ENCODE results near the gene CLIC4.
"Not testable (repeated sequence)": the region's sequence is repeated elsewhere in the genome, so short reads cannot be mapped to it uniquely, and the experiment has no call there.

Gene CLIC4

DNA sequence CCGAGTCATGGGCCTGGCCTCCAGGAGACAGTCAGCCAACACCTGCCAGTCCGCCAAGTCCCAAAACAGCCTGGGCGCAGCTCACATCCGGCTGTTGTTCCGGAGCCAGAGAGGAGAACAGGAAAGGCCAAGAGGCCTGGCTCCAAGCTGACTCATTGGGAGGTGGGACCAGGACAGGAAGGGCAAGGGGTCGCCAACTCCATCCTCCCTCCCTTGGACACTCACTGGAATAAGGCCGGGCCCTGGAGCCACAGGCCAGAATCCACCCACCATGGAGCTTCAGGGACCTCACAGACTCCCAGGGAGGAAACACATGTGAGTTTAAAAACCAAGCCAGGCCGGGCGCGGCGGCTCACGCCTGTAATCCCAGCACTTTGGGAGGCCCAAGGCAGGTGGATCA, 25.1 kb upstream of the CLIC4 start:
- DNase-seq = no peak

DNA sequence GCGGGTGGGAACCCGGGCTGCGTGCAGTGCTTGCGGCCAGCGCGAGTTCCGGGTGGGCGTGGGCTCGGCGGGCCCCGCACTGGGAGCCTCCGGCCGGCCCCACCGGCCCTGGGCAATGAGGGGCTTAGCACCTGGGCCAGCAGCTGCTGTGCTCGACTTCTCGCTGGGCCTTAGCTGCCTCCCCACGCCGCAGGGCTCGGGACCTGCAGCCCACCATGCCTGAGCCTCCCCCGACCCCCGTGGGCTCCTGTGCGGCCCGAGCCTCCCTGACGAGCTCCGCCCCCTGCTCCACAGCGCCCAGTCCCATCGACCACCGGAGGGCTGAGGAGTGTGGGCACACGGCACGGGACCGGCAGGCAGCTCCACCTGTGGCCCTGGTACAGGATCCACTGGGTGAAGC, 23.7 kb upstream of the CLIC4 start:
- no peak for DNase-seq

DNA sequence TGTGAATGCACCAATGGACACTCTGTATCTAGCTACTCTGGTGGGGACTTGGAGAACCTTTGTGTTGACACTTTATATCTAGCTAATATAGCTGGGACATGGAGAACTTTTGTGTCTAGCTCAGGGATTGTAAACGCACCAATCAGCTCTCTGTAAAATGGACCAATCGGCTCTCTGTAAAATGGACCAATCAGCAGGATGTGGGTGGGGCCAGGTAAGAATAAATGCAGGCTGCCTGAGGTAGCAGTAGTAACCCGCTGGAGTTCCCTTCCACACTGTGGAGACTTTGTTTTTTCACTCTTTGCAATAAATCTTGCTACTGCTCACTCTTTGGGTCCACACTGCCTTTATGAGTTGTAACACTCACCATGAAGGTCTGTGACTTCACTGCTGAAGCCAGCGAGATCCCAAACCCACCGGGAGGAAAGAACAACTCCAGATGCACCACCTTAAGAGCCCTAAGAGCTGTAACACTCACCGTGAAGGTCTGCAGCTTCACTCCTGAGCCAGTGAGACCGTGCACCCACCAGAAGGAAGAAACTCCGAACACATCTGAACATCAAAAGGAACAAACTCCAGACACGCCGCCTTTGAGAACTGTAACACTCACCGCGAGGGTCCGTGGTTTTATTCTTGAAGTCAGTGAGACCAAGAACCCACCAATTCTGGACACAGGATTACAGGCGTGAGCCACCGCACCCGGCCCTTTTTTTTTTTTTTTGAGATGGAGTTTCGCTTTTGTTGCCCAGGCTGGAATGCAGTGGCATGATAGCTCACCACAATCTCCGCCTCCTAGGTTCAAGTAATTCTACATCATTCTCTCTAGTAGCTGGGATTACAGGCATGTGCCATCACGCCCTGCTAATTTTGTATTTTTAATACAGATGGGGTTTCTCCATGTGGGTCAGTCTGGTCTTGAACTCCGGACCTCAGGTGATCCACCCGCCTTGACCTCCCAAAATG, 22.9 kb upstream of the CLIC4 start:
- not testable (repeated sequence) for DNase-seq

DNA sequence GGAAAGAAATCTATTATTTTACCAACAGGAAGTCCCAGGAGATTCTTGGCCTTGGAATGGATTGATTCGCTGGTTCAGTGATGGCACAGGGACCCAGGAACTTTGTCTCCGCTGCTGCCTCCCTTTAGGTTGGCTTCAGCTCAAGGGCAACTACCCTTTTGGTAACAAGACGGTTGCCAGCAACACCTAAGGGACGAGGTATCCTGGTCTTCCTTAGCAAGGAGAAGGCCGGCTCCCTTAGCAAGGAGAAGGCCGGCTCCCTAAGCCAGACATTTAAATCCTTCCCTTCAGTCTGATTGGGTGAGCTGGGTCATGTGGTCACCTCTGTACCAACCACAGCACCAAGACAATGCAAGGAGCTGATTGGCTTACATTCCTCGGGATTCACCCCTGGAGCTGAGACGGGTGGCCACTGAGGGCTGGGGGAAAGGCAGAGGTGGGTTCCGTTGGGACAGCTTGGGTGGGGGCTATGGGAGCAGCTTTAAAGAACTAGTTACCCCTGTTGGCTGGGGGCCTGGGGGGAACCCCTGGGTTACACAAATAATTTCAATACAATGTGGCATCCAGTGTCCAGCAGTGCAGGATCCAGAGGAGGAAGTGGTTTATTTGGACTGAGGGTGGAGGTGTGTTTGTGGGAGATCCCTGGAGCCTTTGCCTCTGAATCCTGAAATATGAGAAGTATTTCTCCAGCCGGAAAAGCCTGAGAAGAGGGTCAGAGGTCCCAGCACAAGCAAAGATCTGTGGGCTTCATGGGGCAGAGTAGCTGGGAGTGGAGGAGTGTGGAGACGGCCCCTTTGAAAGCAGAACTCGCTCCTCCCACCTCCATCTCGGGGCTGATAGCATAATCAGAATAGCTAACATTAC, 20.7 kb upstream of the CLIC4 start:
- peak; percentile 92 for DNase-seq

DNA sequence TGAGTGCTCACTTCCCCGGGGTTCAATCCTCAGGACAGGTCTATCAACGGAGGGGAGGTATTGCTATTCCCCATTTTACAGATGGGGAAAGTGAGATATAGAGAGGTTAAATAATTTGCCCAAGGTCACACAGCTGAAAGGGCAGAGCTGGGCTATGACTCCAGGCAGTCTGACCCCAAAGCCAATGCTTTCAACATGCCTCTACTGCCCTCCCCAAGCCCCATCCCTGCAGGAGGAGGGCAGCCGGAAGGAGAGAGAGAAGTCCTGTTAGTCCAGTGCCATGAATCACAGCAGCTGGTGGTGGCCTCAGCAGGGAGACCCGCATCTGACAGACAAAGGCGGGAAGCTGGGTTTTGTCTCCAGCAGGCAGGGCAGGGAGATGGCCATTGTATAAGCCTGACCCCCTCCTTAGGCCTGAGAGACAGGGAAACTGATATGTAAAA, 20.0 kb upstream of the CLIC4 start:
- DNase-seq = peak; percentile 66

DNA sequence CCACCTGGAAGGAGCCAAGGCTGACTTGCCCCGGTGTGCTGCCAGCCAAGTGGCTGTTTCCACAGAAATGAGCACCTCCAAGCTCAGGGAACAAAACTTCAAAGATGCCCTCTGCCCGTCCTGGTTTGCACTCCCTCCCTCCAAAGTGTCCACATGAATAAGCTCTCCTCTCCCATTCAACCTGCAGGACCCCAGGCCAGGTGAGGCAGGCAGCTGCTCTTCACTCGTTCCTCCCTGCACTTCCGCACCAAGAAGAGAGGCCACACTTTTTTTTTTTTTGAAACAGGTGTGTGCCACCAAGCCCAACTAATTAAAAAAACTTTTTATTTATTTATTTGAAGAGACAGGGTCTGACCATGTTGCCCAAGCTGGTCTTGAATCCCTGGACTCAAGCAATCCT, 18.5 kb upstream of the CLIC4 start:
- DNase-seq = no peak

DNA sequence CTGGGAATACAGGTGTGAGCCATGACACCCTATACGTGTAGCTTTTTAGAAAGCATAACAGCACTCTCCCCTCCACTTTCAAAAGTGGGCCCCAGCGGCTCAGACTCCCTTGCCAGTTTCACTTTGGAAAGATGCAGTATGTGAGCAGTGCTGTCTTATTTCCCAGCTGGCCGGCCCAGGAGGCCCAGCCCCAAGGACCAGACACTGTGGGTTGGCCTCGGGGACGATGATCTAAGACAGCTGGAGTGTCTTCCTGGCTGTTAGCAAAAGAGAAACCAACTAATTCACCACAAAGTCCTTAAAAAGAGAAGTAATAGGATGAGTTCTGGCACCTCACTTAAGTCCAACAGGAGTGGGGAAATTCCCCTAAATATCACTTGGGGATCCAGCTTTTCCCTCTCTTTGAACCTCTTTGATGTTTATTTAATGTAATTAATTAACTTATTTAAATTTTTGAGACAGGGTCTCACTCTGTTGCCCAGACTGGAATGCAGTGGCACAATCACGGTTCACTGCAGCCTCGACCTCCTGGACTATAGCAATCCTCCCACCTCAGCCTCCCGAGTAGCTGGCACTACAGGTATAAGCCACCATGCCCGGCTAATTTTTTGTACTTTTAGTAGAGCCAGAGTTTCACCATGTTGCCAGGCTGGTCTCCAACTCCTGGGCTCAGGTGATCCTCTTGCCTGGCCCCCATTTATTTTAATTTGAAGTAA, 17.6 kb upstream of the CLIC4 start:
- DNase-seq = no peak

DNA sequence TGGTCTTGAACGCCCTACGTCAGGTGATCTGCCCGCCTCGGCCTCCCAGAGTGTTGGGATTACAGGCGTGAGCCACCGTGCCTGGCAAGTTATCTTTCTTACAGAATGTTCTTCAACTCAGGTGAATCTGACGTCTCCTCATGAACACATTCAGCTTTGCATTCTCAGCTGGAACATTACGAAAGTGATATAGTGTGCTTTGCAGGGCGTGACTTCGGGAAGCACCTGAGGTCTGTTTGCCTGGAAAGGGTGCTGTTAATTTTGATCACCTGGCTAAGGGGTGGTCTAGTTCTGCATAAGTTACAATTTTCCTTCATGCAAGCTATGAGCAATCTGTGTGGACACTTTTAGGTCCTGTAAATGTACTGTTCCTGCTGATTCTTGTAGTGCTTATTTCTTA, 16.3 kb upstream of the CLIC4 start:
- DNase-seq = no peak

DNA sequence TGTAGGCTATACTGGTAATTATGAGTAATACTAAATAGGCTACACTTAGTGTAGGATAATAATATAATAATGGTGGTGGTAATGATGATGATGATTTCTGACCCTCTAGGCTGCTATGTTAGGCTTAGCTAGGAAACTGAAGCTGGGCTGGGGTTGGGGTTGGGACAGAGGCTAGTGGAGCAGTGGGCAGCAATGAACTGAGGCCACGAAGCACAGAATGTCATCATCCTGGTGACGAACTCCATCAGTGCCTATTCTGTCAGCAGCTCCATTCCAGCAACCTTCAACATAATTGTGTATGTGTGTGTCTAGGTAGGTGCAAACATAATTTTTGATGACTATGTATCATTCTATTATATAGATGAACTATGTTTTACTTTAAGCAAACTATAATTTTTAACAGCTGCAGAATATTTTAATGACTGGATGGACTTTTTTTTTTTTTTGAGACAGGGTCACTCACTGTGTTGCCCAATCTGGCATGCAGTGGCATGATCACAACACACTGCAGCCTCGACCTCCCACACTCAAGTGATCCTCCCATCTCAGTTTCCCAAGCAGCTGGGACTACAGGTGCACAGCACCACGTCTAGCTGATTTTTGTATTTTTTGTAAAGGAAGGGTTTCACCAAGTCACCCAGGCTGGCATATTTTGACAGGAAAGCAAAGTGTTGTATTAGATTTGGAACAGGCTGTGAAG, 12.9 kb upstream of the CLIC4 start:
- DNase-seq = no peak

DNA sequence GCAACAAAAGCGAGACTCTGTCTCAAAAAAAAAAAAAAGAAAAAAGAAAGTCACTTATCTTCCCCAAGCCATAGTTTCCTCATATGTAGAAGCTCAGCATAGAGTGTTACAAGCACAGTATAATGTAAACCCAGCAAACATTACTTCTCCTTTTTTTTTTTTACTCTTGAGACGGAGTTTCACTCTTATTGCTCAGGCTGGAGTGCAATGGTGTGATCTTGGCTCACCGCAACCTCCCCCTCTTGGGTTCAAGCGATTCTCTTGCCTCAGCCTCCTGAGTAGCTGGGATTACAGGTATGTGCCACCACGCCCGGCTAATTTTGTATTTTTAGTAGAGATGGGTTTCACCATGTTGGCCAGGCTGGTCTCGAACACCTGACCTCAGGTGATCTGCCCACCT, 11.9 kb upstream of the CLIC4 start:
- DNase-seq = not testable (repeated sequence)

DNA sequence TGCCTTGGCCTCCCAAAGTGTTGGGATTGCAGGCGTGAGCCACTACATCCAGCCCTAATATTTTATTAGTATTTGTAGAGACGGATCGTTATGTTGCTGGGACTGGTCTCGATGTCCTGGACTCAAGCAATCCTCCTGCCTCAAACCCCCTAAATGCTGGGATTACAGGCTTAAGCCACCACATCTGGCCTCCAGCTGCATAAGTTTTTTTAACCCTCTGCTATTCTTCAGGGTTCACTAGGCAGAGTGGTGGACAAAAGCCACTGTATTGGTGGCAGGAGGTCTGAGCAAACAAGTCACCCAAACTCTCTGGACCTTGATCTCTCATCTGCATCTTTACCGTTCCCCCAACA, 10.1 kb upstream of the CLIC4 start:
- no peak for DNase-seq

DNA sequence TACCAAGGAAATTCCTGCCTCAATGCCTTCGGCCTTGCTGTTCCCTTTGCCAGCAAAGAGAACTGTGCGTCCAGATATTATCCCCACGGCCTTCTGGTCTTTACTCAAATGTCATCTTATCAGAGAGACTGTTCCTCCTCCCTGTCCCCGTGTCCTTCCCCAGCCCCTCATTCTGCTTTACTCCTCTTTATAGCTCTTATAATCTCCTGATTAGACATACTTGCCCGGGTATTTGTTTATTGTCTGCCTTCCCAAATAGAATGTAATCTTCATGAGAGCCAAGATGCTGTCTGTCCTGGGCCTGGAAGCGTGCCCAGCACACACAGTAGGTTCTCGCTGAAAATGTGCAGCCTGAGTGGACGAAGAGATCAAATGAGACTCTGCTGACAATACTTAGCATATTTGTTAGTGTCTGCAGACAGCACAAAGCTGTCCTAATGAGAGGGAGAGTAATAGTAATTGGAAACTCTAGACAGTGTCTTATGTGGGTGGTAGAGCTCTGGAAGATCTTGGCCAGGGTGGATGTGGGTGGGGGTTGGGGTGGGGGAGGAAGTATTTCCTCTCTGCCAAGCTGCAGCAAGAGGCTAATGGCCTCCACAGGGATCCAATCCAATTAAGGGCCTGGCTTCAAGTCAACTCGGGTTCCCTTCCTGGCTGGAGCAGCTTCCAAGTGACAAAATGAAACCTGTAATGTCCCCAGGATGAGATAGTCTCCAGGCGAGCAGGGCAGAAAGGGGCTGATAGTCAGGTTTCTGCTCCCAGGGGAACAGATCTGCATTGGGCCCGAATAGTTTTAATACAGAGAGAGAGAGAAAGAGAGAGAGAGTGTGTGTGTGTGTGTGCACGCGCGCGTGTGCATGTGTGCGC, 9.5 kb upstream of the CLIC4 start:
- DNase-seq = peak; percentile 49

DNA sequence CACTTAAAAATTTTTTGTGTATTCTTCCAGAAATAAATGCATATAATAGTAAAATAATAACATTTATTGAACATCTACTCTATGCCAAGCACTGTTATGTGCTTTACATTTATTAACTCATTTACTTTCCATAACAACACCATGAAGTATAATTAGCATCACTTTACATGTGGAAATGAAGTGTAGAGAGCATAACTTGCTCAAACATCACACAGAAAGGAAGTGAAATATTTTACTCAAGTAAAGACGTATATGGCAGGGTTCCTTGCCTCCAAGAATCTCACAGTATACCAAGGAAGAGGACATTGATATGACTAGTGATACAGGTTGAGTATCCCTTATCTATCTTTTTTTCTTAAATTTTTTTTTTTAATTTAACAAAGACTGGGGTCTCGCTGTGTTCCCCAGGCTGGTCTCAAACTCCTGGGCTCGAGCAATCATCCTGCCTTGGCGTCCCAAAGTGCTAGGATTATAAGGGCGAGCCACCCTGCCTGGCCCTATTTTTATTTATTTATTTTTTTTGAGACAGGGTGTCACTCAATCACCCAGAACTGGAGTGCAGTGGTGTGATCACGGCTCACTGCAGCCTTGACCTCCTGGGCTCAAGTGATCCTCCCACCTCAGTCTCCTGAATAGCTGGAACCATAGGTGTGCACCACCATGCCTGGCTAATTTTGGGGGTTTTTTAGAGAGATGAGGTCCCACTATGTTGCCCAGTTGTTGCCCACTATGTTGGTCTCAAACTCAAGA, 7.7 kb upstream of the CLIC4 start:
- DNase-seq = no peak

DNA sequence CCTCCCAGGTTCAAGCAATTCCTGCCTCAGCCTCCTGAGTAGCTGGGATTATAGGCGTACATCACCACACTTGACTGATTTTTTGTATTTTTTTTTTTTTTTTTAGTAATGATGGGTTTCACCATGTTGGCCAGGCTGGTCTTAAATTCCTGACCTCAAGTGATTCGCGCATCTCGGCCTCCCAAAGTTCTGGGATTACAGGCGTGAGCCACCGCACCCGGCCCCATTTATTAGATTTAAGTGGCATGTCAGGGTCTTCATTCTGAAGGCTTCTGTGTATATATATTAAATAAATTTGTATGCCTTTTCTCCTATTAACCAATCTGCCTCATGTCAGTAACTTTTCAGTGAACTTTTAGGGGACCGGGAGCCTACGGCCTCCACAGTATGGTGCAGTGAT, 6.0 kb upstream of the CLIC4 start:
- no peak for DNase-seq

DNA sequence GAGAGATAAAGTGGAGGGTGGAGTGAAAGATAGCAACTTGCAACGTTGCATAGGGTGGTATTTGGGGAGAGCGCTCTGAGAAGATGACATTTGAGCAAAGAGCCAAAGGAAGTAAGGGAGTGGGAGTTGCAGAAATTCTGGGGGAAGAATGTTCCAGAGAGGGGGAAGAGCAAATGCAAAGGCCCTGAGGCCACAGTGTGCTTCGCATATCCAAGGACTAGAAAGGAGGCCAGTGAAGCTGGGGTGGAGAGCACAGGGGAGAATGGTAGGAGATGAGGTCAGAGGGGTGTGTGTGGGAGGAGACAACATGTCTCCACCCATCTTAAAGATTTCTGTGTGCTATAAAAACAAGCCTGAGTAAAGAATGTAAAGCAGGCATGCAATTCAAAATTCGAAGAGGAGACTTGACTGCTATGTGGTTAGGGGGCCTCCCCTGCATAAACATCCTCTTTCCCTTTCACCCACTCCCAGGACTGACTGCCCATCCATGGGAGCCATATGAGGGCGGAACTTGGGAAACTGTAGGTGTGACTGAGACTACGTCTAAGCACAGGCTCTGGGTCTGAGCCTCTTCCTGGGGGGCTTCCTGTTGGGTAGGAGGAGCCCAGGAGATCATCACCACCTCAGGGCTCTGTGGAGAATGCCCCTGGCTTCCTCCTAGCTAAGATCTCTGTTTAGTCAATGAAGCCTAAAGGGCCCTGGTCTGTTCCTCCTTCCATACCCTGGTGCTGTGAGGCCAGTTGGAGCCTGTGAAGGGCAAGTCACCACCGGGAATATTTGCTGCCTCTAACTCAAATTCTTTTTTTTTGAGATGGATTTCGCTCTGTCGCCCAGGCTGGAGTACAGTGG, 2.9 kb upstream of the CLIC4 start:
- DNase-seq = no peak

DNA sequence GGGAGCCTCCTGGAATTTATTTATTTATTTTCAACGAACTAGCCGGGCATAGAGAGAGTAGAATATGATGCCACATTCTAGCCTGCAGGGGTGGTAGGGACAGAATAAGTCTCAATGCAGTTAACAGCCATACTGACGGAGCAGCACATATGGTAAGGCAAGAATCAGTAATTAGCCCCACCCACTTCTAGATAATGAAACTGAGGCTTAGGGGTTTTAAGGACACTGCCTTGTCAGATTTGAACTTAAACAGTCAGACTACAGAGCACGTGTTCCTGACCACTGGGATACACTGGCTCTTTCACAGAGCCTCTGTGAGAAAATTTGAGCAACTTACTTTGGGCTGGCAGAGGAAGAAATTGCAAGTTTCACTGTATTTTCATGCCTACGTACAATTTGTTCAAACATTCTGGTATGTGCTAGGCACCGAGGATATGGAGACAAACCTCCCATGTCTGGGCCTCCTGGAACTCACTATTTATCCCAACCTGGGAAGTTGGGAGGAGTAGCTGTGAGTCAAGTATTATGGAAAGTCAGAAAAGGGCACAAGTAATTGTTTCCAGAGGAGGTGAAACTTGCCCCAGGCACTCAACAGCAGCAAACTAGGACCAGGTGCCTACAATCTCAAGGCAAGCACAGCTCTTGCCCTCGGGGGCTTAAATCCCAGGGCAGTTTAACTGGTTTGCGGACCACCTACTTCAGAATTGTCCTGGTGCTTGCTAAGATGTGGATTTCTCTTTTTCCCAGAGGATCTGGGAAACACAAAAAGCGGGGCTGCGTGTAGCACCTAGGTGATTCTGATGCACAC, 1.6 kb upstream of the CLIC4 start:
- peak; percentile 37 for DNase-seq

DNA sequence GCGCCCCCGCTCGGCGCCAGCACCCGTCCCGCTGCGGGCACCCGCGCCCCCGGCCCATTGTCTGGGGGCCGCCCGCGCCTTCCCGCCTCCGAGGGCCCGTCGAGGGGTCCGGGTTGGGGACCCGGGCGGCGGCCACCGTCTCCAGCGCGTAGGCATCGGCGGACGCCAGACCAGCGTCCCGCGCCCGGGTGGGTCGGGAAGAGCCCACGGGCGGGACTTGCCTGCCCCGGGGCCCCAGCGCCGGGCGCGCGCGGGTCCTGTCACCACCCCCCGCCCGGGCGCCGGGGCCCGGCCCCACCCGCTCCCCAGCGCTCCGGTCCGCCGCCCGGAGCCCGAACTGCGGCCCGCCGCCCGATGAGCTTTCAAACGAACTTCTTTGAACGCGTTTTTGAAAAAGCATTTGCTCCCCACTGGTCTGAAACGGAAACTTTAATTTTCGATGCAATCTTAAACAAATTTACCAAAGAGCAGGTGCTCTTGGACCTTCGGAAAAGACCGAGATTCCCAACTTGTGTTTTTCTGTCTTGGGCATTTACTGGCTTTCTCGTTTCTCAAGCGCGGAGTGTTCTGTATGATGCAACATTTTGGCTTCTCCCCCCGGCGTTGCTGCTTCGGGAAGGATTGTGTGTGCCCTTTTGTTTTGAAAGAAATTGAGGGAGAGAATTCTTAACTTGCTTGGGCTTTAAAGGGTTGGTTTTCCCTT, 615 bp downstream of the CLIC4 start:
- DNase-seq = peak; percentile 32

All from NCI-H146 (cell line).